Omental fat pad (tissue), 4 donors: ENCODE results near the gene NRG3. TPM values are rescaled to one million over a fixed set of nuclear protein-coding genes. Genes with fewer than 3 reads are reported as not detected.

ENCODE experiments used
- ATAC-seq: fragments of 150-250 bp; one replicate; pipeline ENCODE4 v1.9.1; 2016; ENCODE audit warnings: mild to moderate bottlenecking, moderate library complexity; ENCODE audit not compliant: low FRiP score
- DNase-seq: peaks from one replicate; pipeline ENCODE4 v3.0.0-alpha.2; 2019; ENCODE audit warnings: low spot score
- total RNA-seq, 4 donors: library from RNA; depleted of rRNA; stranded (reverse); fragments of >200 nt; gene quantifications; one replicate each; pipeline ENCODE4 v1.1.0, GENCODE V29; 2016
- TF ChIP-seq, protein P1 (sequence below), 3 donors: fragments of 450-650 bp; IDR thresholded peaks; one replicate each; pipeline ENCODE4 v1.5.1; 2016 to 2017; ENCODE audit warnings: antibody characterized with exemption in 3 of 3, mild to moderate bottlenecking in 3 of 3, moderate library complexity in 2 of 3

Gene NRG3
- total RNA-seq, 4 donors from 2014 or later: 0.19 to 0.47 (median 0.38) TPM; not detected in 1

DNA sequence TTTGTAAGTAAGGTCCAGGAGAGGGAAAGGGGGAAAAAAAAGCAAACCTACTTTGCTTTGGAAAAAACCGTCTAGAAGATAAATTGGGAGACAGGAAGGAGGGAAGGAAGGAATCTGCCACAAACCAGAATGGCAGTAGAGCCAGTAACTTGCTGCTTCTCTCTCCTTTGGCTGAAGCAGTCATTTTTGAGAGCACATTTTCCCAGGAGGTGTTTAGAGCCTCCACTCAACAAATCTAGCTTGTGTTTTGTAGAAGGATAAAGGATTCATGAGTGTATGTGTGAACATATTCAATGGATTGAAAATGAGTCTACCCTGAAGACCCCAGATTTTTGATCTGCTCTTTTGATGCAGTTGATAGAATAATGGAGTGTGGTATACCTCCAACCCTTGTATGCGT lies 2.6 kb downstream of the NRG3 start:
- DNase-seq (no peak), ATAC-seq (no peak)
- TF ChIP-seq, protein P1, sequence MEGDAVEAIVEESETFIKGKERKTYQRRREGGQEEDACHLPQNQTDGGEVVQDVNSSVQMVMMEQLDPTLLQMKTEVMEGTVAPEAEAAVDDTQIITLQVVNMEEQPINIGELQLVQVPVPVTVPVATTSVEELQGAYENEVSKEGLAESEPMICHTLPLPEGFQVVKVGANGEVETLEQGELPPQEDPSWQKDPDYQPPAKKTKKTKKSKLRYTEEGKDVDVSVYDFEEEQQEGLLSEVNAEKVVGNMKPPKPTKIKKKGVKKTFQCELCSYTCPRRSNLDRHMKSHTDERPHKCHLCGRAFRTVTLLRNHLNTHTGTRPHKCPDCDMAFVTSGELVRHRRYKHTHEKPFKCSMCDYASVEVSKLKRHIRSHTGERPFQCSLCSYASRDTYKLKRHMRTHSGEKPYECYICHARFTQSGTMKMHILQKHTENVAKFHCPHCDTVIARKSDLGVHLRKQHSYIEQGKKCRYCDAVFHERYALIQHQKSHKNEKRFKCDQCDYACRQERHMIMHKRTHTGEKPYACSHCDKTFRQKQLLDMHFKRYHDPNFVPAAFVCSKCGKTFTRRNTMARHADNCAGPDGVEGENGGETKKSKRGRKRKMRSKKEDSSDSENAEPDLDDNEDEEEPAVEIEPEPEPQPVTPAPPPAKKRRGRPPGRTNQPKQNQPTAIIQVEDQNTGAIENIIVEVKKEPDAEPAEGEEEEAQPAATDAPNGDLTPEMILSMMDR (IDR thresholded peaks at IDR 0.05): no peak

DNA sequence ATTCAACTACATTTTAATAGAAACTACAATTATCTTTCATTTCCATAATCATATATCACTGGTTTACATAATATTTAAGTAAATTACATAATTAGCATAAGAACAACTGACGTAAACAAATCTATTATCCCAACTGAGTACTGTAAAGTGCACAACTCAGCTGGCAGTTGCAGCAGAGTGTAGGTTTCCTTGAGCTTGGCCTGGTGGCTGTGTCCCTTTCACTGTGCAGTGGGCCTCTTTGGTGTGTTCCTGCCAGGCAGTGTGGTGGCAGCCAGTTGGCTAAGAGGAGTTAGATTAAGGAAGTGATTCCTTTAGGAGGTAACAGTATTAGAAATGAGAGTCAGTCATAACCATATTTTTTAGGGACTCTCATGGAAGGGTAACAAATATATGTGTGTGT lies 7.0 kb downstream of the NRG3 start:
- TF ChIP-seq, protein P1 (IDR thresholded peaks at IDR 0.05): no peak
- ATAC-seq: no peak

DNA sequence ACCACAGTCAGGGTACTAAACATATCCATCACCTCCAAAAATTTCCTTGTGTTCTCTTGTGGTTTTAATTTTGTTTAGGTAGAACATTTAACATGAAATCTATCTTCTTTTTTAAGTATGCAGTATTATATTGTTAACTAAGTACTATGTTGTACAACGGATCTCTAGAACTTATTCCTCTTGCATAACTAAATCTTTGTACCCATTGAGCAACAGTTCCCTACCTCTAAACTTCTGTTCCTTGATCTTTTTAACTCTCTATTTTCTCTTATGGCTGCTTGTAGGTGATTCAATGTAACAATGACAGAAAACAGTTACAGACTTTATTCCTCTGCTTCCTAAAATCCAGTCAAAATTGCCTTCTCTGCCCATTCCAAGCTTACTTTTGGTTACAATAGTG lies 9.9 kb downstream of the NRG3 start:
- no peak for ATAC-seq
- no peak for DNase-seq
- TF ChIP-seq, protein P1 (IDR thresholded peaks at IDR 0.05): no peak

More for the DNA sequence above, 7.0 kb downstream of the NRG3 start:
- no peak for DNase-seq

DNA sequence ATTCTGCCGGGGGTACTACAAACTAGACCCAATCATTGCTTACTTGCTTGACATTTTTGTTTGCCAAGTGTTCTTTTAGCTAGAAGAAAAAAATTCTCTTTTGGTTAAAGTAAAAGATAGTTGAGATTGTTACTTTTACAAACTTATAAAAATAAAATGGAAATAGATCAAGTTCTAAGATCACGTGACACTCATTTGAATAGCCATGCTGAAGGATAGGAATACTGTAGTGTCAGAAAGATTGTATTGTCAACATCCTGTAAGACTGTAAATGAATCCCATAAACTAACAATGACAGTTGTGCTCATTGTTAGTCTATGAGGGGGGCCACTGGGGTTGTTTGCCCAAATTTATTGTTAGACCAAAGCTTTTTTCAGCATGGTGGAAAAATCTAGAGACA lies 10.5 kb downstream of the NRG3 start:
- DNase-seq: no peak
- no peak for ATAC-seq
- TF ChIP-seq, protein P1 (IDR thresholded peaks at IDR 0.05): no peak

DNA sequence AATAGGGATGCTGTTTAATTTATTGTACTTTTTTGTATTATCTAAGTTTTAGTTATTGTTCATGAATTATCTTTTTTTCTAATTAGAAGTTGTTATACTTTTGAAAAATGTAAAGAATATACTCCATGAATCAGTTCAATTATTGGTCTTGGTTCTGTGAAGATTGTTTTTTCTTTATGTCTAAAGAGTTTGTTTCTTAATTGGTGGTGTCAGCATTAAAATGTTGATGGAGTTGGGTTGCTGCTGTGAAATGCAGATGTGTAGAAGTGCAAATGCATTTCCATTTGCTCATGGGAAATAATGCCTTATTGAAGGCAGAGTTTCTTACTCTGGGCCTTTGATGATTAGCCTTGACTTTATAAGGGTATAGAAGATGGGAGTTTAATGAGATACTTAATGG lies 11.9 kb downstream of the NRG3 start:
- no peak for ATAC-seq
- no peak for DNase-seq
- TF ChIP-seq, protein P1 (IDR thresholded peaks at IDR 0.05): no peak

DNA sequence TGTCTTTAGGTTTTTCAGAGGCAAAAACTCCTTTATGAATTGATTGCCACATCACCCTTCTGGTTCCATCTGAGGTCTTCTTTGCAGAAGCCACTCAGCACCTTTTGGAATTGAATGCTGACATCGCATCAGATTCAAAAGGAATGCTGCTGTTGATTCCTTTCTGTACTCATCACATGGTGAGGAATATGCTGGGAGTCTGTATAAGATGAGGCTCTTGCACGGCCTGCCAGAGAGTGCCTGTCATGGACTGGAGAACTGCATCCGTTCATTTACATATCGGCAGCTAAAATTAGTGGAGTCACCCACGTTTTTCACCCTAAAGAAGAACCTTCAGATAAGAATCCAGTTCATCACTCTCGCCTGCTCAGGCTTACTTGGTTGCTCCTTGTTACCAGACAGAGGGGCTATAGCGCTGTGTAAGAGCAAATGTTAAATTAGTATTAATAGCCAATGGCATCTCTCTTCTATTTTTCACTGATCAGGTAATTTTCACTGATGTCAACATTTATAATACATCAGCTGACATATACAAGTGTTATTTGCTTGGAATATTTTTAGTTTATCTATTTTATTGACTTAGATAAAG lies 14.3 kb downstream of the NRG3 start:
- TF ChIP-seq, protein P1 (IDR thresholded peaks at IDR 0.05): no peak
- ATAC-seq: no peak

DNA sequence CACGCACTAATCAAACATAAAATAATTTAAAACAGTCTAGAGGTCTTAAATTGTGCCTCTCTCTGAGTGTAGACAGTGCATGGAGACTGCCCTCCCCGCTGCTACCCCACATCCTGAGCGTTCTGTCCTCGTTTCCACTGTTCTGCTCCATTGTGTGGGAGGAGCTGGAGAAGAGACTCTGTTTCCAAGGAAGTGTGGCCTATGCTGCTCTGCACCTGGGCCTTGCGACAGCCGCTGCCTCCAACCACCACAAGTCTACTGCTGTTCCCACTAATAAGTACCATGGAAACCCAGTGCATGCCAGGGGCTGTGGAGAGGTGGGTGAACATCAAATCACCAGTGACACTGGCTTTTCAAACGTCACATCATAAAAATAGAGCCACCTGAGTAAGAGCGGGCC lies 19.6 kb downstream of the NRG3 start:
- no peak for DNase-seq
- no peak for ATAC-seq
- TF ChIP-seq, protein P1 (IDR thresholded peaks at IDR 0.05): no peak

More for the DNA sequence above, 14.3 kb downstream of the NRG3 start:
- no peak for DNase-seq
